ENCODE results near the gene PCGF3. TPM values are rescaled to one million over a fixed set of nuclear protein-coding genes. Genes with fewer than 3 reads are reported as not detected.

PCGF3 gene
- total RNA-seq, 1 donor from 2014 or later: 50.3 TPM

GRCh38 chr4:680928-681645 lies 24.5 kb upstream of the PCGF3 start:
- DNase-seq (ENCODE audit: low spot score): peak; percentile 85
- intact Hi-C loops (cut with DNase I): no loop called here
- peak; percentile 60 for ATAC-seq

GRCh38 chr4:681736-682451 lies 23.7 kb upstream of the PCGF3 start:
- DNase-seq (ENCODE audit: low spot score) (no peak), ATAC-seq (no peak)
- intact Hi-C loops (cut with DNase I): no loop called here

- no peak for ATAC-seq
- intact Hi-C loops (cut with DNase I): no loop called here
- no peak for DNase-seq (ENCODE audit: low spot score)
Observed at GRCh38 chr4:682490-683172, 23.0 kb upstream of the PCGF3 start.

- no peak for ATAC-seq
- no peak for DNase-seq (ENCODE audit: low spot score)
- intact Hi-C loops (cut with DNase I): no loop called here
Observed at GRCh38 chr4:683247-683897, 22.3 kb upstream of the PCGF3 start.

GRCh38 chr4:683982-684622 lies 21.5 kb upstream of the PCGF3 start:
- intact Hi-C loops (cut with DNase I): no loop called here
- ATAC-seq: peak; percentile 38
- no peak for DNase-seq (ENCODE audit: low spot score)

- DNase-seq (ENCODE audit: low spot score): no peak
- intact Hi-C loops (cut with DNase I): no loop called here
- ATAC-seq: no peak
Observed at GRCh38 chr4:684623-685327, 20.9 kb upstream of the PCGF3 start.

GRCh38 chr4:685679-686412 lies 19.8 kb upstream of the PCGF3 start:
- DNase-seq (ENCODE audit: low spot score): peak; percentile 59
- intact Hi-C loops (cut with DNase I): no loop called here
- ATAC-seq: no peak

GRCh38 chr4:686413-687040 lies 19.1 kb upstream of the PCGF3 start:
- DNase-seq (ENCODE audit: low spot score) (peak; percentile 62), ATAC-seq (no peak)
- intact Hi-C loops (cut with DNase I): no loop called here

- intact Hi-C loops (cut with DNase I): no loop called here
- ATAC-seq: peak; percentile 84
- DNase-seq (ENCODE audit: low spot score): peak; percentile 87
Observed at GRCh38 chr4:687048-687970, 18.3 kb upstream of the PCGF3 start.

GRCh38 chr4:687971-688853 lies 17.4 kb upstream of the PCGF3 start:
- DNase-seq (ENCODE audit: low spot score) (peak; percentile 63), ATAC-seq (peak; percentile 1)
- intact Hi-C loops (cut with DNase I): no loop called here

GRCh38 chr4:688854-689681 lies 16.6 kb upstream of the PCGF3 start, which contains the start of gene SLC49A3:
Gene SLC49A3 (minus strand): TSS chr4:689151. CDS start chr4:689127, 24 bp downstream.
- DNase-seq (ENCODE audit: low spot score) (peak; percentile 62), ATAC-seq (peak; percentile 25)
- intact Hi-C loops (cut with DNase I): no loop called here

GRCh38 chr4:689723-690122 lies 15.9 kb upstream of the PCGF3 start:
- ATAC-seq (no peak), DNase-seq (ENCODE audit: low spot score) (no peak)
- intact Hi-C loops (cut with DNase I): no loop called here

- DNase-seq (ENCODE audit: low spot score): no peak
- no peak for ATAC-seq
- intact Hi-C loops (cut with DNase I): no loop called here
Observed at GRCh38 chr4:692771-693554, 12.7 kb upstream of the PCGF3 start.
